Measurements from ENCODE around the gene CLRN3. TPM values are rescaled to one million over a fixed set of nuclear protein-coding genes. Genes with fewer than 3 reads are reported as not detected.

The CLRN3 gene, protein sequence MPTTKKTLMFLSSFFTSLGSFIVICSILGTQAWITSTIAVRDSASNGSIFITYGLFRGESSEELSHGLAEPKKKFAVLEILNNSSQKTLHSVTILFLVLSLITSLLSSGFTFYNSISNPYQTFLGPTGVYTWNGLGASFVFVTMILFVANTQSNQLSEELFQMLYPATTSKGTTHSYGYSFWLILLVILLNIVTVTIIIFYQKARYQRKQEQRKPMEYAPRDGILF
- 0.07 TPM for polyA plus RNA-seq (2013, experiment 1 of 2)
- polyA plus RNA-seq (2013, experiment 2 of 2), result 0.05 TPM

DNA sequence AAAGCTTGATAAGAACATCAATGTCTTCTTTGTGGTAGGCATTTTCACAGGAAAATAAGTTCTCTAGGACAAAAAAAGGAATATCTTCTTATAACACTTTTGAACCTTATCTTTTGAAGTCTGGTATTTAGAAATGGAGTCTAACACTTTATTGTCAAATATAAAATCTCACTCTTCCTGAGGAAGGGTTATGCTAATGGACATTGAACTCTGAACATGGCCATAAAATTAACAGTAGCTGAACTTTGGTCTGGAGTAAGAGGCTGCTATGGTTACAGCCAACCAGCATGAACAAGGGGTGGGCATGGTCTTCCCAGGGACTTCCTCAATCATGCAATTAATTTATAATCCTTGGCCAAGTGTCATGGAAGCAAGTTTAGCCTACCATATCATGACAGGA lies at the start of gene CLRN3:
Gene CLRN3, minus strand, starts transcription at position 199 of the 400 bp plus-strand sequence. Its CDS starts 157 bp downstream, at position 42.
- Histone ChIP-seq H3K4ac (ENCODE audit: low read depth in 1 of 2, low read length in 2 of 2) (no peak within 1 kb of the TSS), H2BK120ac (ENCODE audit: low read depth, low read length) (no peak within 1 kb of the TSS), H3K79me1 (replicated peaks; ENCODE audit: low read length, poor library complexity, severe bottlenecking) (no peaks in the 10 kb centered on the region), H3K14ac (ENCODE audit: low read length in 2 of 2) (no peak within 1 kb of the TSS), H3K4me3 (ENCODE audit: insufficient read depth in 1 of 2, low read depth in 1 of 2, low read length in 2 of 2) (no peak within 1 kb of the TSS), H3K9ac (ENCODE audit: low read length) (no peak within 1 kb of the TSS), H4K91ac (ENCODE audit: low read length) (no peak within 1 kb of the TSS), H3K4me1 (ENCODE audit: control insufficient read depth, insufficient read depth, low read depth, low read length) (peaks cover 3% of the 10 kb centered on the region), H3K23ac (ENCODE audit: low read length in 2 of 2) (no peak within 1 kb of the TSS), H2BK5ac (ENCODE audit: low read depth, low read length, poor library complexity, severe bottlenecking) (no peak within 1 kb of the TSS), H3K4me2 (ENCODE audit: low read length, poor library complexity, severe bottlenecking) (no peak within 1 kb of the TSS), H2AK5ac (ENCODE audit: low read length, severe bottlenecking) (no peak within 1 kb of the TSS), H3K18ac (ENCODE audit: low read depth in 1 of 2, low read length in 2 of 2) (no peak within 1 kb of the TSS), H3K27me3 (ENCODE audit: control insufficient read depth in 1 of 2, insufficient read depth in 1 of 2, low read length in 2 of 2) (peaks cover 0 to 2% of the 10 kb centered on the region in 2 experiments), H2AFZ (ENCODE audit: low read depth, low read length) (no peak within 1 kb of the TSS), H2BK15ac (ENCODE audit: low read depth, poor library complexity, severe bottlenecking) (no peak within 1 kb of the TSS), H3K9me3 (ENCODE audit: control insufficient read depth, low read length) (no peaks in the 10 kb centered on the region), H3K36me3 (ENCODE audit: control insufficient read depth in 1 of 2, insufficient read depth in 2 of 2, low read depth in 1 of 2, low read length in 2 of 2) (no peaks in the 10 kb centered on the region), H4K8ac (ENCODE audit: low read length) (no peak within 1 kb of the TSS), H2BK12ac (ENCODE audit: low read length in 2 of 2) (no peak within 1 kb of the TSS), H3K27ac (ENCODE audit: low read length, poor library complexity, severe bottlenecking) (no peak within 1 kb of the TSS)
- no peak for DNase-seq

DNA sequence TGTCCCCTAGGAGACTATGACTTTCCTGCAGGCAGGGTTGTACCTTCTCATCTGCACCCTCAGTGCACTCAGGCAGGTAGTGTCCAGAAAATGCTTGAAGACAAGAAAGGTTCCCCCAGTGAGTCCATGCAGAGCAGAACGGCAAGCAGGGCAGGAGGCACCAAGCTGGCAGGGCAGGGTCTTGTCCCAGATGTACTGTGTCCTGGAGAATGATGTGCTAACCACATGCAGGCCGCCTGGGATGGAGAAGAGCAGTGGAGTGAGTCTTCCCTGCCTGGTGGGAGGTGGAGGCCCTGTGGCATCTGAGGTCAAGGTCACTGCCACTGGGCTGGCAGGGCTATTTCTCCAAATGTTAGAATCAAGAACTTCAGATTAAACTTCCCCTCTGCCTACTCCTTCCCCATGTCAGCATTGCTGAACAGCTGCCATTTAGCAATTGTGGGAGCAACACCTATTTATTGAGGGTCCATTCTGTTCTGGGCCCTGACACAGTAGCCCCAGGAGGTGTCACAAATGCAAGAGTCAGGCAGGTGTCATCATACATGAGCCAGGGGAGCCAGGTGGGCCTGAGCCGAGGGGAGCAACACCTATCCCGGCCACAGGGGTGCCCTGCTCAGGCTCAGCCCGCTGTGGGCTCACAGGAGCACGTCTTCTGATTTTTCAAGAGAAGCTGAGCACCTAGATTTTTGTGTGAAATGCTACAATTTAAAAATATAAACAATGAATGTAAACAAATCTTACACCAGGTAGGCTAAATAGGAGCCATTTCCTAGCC lies 48.3 kb upstream of the CLRN3 start:
- Histone ChIP-seq H2BK120ac (ENCODE audit: low read depth, low read length) (no peak overlapping the region), H3K4me3 (ENCODE audit: insufficient read depth in 1 of 2, low read depth in 1 of 2, low read length in 2 of 2) (no peak overlapping the region), H3K9ac (ENCODE audit: low read length) (no peak overlapping the region), H3K4ac (ENCODE audit: low read depth in 1 of 2, low read length in 2 of 2) (no peak overlapping the region), H3K9me3 (ENCODE audit: control insufficient read depth, low read length) (no peaks in the 10 kb centered on the region), H4K91ac (ENCODE audit: low read length) (peak overlapping the region; percentile 36), H3K27ac (ENCODE audit: low read length, poor library complexity, severe bottlenecking) (no peak overlapping the region), H3K79me1 (replicated peaks; ENCODE audit: low read length, poor library complexity, severe bottlenecking) (no peaks in the 10 kb centered on the region), H4K8ac (ENCODE audit: low read length) (peak overlapping the region; percentile 46), H2AFZ (ENCODE audit: low read depth, low read length) (no peak overlapping the region), H3K4me1 (ENCODE audit: control insufficient read depth, insufficient read depth, low read depth, low read length) (peaks cover 9% of the 10 kb centered on the region), H2BK5ac (ENCODE audit: low read depth, low read length, poor library complexity, severe bottlenecking) (no peak overlapping the region), H2BK12ac (ENCODE audit: low read length in 2 of 2) (peak overlapping the region; percentile 2 to 43), H3K23ac (ENCODE audit: low read length in 2 of 2) (no peak overlapping the region), H3K36me3 (ENCODE audit: control insufficient read depth in 1 of 2, insufficient read depth in 2 of 2, low read depth in 1 of 2, low read length in 2 of 2) (no peaks in the 10 kb centered on the region), H2BK15ac (ENCODE audit: low read depth, poor library complexity, severe bottlenecking) (no peak overlapping the region), H3K18ac (ENCODE audit: low read depth in 1 of 2, low read length in 2 of 2) (peak overlapping the region; percentile 28 to 55), H2AK5ac (ENCODE audit: low read length, severe bottlenecking) (no peak overlapping the region), H3K4me2 (ENCODE audit: low read length, poor library complexity, severe bottlenecking) (no peak overlapping the region), H3K14ac (ENCODE audit: low read length in 2 of 2) (no peak overlapping the region), H3K27me3 (ENCODE audit: control insufficient read depth in 1 of 2, insufficient read depth in 1 of 2, low read length in 2 of 2) (no peaks in the 10 kb centered on the region)
- DNase-seq, result no peak
- 91% methylated on average over 3 of the region's 6 CpGs for WGBS

DNA sequence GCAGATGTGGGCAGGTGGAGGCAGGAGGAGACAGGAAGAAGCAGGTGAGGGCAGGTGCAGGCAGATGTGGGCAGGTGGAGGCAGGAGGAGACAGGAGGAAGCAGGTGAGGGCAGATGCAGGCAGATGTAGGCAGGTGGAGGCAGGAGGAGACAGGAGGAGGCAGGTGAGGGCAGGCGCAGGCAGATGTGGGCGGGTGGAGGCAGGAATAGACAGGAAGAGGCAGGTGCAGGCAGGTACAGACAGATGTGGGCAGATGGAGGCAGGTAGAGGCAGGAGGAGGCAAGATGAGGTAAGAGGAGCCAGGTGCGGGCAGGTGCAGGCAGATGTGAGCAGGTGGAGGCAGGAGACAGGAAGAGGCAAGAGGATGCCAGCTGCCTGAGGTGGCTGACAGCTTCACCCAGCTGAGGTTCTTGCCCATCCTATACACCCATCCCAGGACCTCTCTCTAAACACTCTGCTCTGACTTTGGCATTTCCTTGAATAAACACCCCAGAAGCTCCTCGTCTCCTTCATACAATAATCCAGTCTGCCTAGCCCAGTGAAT lies 47.1 kb upstream of the CLRN3 start:
- Histone ChIP-seq H3K27me3 (ENCODE audit: control insufficient read depth in 1 of 2, insufficient read depth in 1 of 2, low read length in 2 of 2) (no peaks in the 10 kb centered on the region), H3K14ac (ENCODE audit: low read length in 2 of 2) (peak overlapping the region in 1 of 2 experiments; percentile 72), H4K8ac (ENCODE audit: low read length) (no peak overlapping the region), H2BK5ac (ENCODE audit: low read depth, low read length, poor library complexity, severe bottlenecking) (no peak overlapping the region), H3K27ac (ENCODE audit: low read length, poor library complexity, severe bottlenecking) (no peak overlapping the region), H3K4ac (ENCODE audit: low read depth in 1 of 2, low read length in 2 of 2) (no peak overlapping the region), H4K91ac (ENCODE audit: low read length) (peak overlapping the region; percentile 14), H3K4me3 (ENCODE audit: insufficient read depth in 1 of 2, low read depth in 1 of 2, low read length in 2 of 2) (no peak overlapping the region), H2BK12ac (ENCODE audit: low read length in 2 of 2) (peak overlapping the region in 1 of 2 experiments; percentile 77), H2AFZ (ENCODE audit: low read depth, low read length) (no peak overlapping the region), H2BK120ac (ENCODE audit: low read depth, low read length) (no peak overlapping the region), H3K79me1 (replicated peaks; ENCODE audit: low read length, poor library complexity, severe bottlenecking) (no peaks in the 10 kb centered on the region), H2AK5ac (ENCODE audit: low read length, severe bottlenecking) (no peak overlapping the region), H2BK15ac (ENCODE audit: low read depth, poor library complexity, severe bottlenecking) (no peak overlapping the region), H3K9ac (ENCODE audit: low read length) (no peak overlapping the region), H3K36me3 (ENCODE audit: control insufficient read depth in 1 of 2, insufficient read depth in 2 of 2, low read depth in 1 of 2, low read length in 2 of 2) (no peaks in the 10 kb centered on the region), H3K4me1 (ENCODE audit: control insufficient read depth, insufficient read depth, low read depth, low read length) (peaks cover 6% of the 10 kb centered on the region), H3K4me2 (ENCODE audit: low read length, poor library complexity, severe bottlenecking) (no peak overlapping the region), H3K9me3 (ENCODE audit: control insufficient read depth, low read length) (no peaks in the 10 kb centered on the region), H3K23ac (ENCODE audit: low read length in 2 of 2) (no peak overlapping the region), H3K18ac (ENCODE audit: low read depth in 1 of 2, low read length in 2 of 2) (peak overlapping the region in 1 of 2 experiments; percentile 25)
- WGBS, result 94% methylated on average over 4 of the region's 4 CpGs
- DNase-seq, result no peak

DNA sequence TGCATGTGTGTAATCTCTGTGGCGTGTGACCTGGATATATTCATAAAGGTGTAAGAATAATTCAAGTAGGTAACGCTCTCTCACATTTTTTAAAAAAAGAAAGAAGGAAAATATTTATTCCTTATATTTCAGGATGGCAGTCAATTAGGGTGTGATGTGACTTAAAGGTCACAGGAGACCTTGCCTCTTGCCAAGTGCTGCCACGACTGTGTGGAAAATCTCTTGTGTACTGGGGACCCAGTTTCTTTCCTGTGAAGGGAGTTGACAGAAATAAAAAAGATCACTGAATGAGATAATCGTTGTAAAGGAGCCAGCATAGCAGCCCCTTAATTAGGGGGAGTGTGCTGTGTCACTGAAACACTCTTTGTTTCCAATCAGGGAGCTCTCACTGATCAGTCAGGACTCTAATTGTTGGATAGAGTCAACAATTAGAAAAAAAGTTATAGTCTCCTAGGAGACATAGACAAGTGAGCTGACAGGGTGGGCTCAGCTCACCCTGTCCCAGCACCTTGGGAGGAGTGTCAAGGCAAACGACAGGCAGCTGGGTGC lies 45.2 kb upstream of the CLRN3 start:
- H3K36me3 ChIP-seq (ENCODE audit: control insufficient read depth in 1 of 2, insufficient read depth in 2 of 2, low read depth in 1 of 2, low read length in 2 of 2), result no peaks in the 10 kb centered on the region
- no peak overlapping the region for H3K14ac ChIP-seq (ENCODE audit: low read length in 2 of 2)
- no peak overlapping the region for H3K27ac ChIP-seq (ENCODE audit: low read length, poor library complexity, severe bottlenecking)
- no peaks in the 10 kb centered on the region for H3K27me3 ChIP-seq (ENCODE audit: control insufficient read depth in 1 of 2, insufficient read depth in 1 of 2, low read length in 2 of 2)
- no peak overlapping the region for H3K23ac ChIP-seq (ENCODE audit: low read length in 2 of 2)
- no peak overlapping the region for H2BK15ac ChIP-seq (ENCODE audit: low read depth, poor library complexity, severe bottlenecking)
- no peak overlapping the region for H4K8ac ChIP-seq (ENCODE audit: low read length)
- peak overlapping the region in 1 of 2 experiments; percentile 28 for H3K18ac ChIP-seq (ENCODE audit: low read depth in 1 of 2, low read length in 2 of 2)
- H3K4ac ChIP-seq (ENCODE audit: low read depth in 1 of 2, low read length in 2 of 2), result no peak overlapping the region
- H2AK5ac ChIP-seq (ENCODE audit: low read length, severe bottlenecking), result no peak overlapping the region
- H3K4me1 ChIP-seq (ENCODE audit: control insufficient read depth, insufficient read depth, low read depth, low read length), result peaks cover 6% of the 10 kb centered on the region
- H2BK12ac ChIP-seq (ENCODE audit: low read length in 2 of 2), result no peak overlapping the region
- no peak overlapping the region for H3K9ac ChIP-seq (ENCODE audit: low read length)
- no peak overlapping the region for H3K4me3 ChIP-seq (ENCODE audit: insufficient read depth in 1 of 2, low read depth in 1 of 2, low read length in 2 of 2)
- 49% methylated on average over 4 of the region's 5 CpGs for WGBS
- no peaks in the 10 kb centered on the region for H3K79me1 ChIP-seq (replicated peaks; ENCODE audit: low read length, poor library complexity, severe bottlenecking)
- H2BK120ac ChIP-seq (ENCODE audit: low read depth, low read length), result no peak overlapping the region
- no peak for DNase-seq
- H2BK5ac ChIP-seq (ENCODE audit: low read depth, low read length, poor library complexity, severe bottlenecking), result no peak overlapping the region
- no peak overlapping the region for H2AFZ ChIP-seq (ENCODE audit: low read depth, low read length)
- H3K4me2 ChIP-seq (ENCODE audit: low read length, poor library complexity, severe bottlenecking), result no peak overlapping the region
- no peaks in the 10 kb centered on the region for H3K9me3 ChIP-seq (ENCODE audit: control insufficient read depth, low read length)
- no peak overlapping the region for H4K91ac ChIP-seq (ENCODE audit: low read length)
